Measurements from ENCODE around the gene RNASEH2C.
A peak's percentile ranks its signal among the peaks of the same experiment; 100 is the strongest.
"Not testable (repeated sequence)": the region's sequence is repeated elsewhere in the genome, so short reads cannot be mapped to it uniquely, and the experiment has no call there.

The RNASEH2C gene

GRCh38 chr11:65720211-65720934 lies at the start of gene RNASEH2C:
TSS of gene RNASEH2C (minus strand) at chr11:65720798. CDS start at chr11:65720758, 40 bp downstream.
- DNase-seq, result peak; percentile 92 to 96 (median 95)

GRCh38 chr11:65767806-65768205 lies 47.2 kb upstream of the RNASEH2C start:
- DNase-seq, result peak; percentile 57 to 66 (median 61)

- DNase-seq, result no peak
Measured at GRCh38 chr11:65767406-65767805, 46.8 kb upstream of the RNASEH2C start.

- no peak for DNase-seq
Measured at GRCh38 chr11:65766535-65766934, 45.9 kb upstream of the RNASEH2C start.

- no peak for DNase-seq
Measured at GRCh38 chr11:65764434-65764833, 43.8 kb upstream of the RNASEH2C start.

GRCh38 chr11:65762816-65763215 lies 42.2 kb upstream of the RNASEH2C start:
- not testable (repeated sequence) for DNase-seq

GRCh38 chr11:65762169-65762568 lies 41.6 kb upstream of the RNASEH2C start:
- not testable (repeated sequence) for DNase-seq

- no peak for DNase-seq
Measured at GRCh38 chr11:65745049-65745448, 24.5 kb upstream of the RNASEH2C start.

GRCh38 chr11:65744699-65745042 lies 24.1 kb upstream of the RNASEH2C start:
- DNase-seq, result no peak

- peak; percentile 73 to 82 (median 74) for DNase-seq
Measured at GRCh38 chr11:65744026-65744698, 23.6 kb upstream of the RNASEH2C start.

- no peak for DNase-seq
Measured at GRCh38 chr11:65743681-65744025, 23.1 kb upstream of the RNASEH2C start.

- no peak for DNase-seq
Measured at GRCh38 chr11:65742353-65742752, 21.8 kb upstream of the RNASEH2C start.

GRCh38 chr11:65741185-65741584 lies 20.6 kb upstream of the RNASEH2C start:
- no peak for DNase-seq

GRCh38 chr11:65739022-65739421 lies 18.4 kb upstream of the RNASEH2C start:
- no peak for DNase-seq

GRCh38 chr11:65736810-65737209 lies 16.2 kb upstream of the RNASEH2C start:
- peak in 2 of 3 donors; percentile 24 to 31 for DNase-seq

- DNase-seq, result not testable (repeated sequence)
Measured at GRCh38 chr11:65735111-65735510, 14.5 kb upstream of the RNASEH2C start.

GRCh38 chr11:65730461-65730860 lies 9.9 kb upstream of the RNASEH2C start:
- no peak for DNase-seq

- DNase-seq, result no peak
Measured at GRCh38 chr11:65727865-65728264, 7.3 kb upstream of the RNASEH2C start.

- DNase-seq, result peak in 1 of 3 donors; percentile 19
Measured at GRCh38 chr11:65726660-65727059, 6.1 kb upstream of the RNASEH2C start.

GRCh38 chr11:65722261-65722660 lies 1.7 kb upstream of the RNASEH2C start:
- no peak for DNase-seq

- DNase-seq, result peak; percentile 43 to 56 (median 54)
Measured at GRCh38 chr11:65719871-65720210, 757 bp downstream of the RNASEH2C start.

GRCh38 chr11:65718964-65719492 lies 1.6 kb downstream of the RNASEH2C start:
- no peak for DNase-seq

- no peak for DNase-seq
Measured at GRCh38 chr11:65718531-65718930, 2.1 kb downstream of the RNASEH2C start.

- DNase-seq, result no peak
Measured at GRCh38 chr11:65717906-65718305, 2.7 kb downstream of the RNASEH2C start.
